ENCODE results near the gene CLSTN1. TPM values are rescaled to one million over a fixed set of nuclear protein-coding genes. Genes with fewer than 3 reads are reported as not detected.
A peak's percentile ranks its signal among the peaks of the same experiment; 100 is the strongest.
"Not testable (repeated sequence)": the region's sequence is repeated elsewhere in the genome, so short reads cannot be mapped to it uniquely, and the experiment has no call there.

Gene CLSTN1
- total RNA-seq, 5 donors from 2014 or later (not counting 1 experiment from before 2014, with no cell fraction given), result 84.6 to 105 (median 91.2) TPM

DNA sequence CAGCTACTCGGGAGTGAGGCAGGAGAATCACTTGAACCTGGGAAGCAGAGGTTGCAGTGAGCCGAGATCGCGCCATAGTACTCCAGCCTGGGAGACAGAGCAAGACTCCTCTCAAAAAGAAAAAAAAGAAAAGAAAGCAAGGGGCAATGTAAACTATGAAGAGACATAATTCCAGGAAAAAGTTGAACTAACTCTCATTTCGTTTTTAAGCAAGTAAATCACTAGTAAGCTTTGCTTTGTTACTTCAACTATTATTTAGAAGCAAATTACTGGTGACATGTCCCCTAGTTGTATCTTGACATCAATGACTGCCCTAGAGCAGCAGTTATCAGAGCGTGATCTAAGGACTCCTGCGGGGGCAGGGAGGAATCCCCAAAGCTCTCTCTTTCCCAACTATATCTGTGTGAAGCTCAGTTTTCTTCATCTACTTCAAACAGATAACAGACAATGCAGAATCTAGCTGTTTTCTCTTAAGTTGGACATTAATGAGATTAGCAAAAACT, 18.7 kb downstream of the CLSTN1 start:
- POLR2A ChIA-PET, result no interaction called here
- Histone ChIP-seq H3K4me1 (ENCODE audit: control insufficient read depth in 1 of 2, extremely low read depth in 1 of 2, insufficient read depth in 2 of 2, low read length in 2 of 2) (peaks cover 0 to 38% of the 10 kb centered on the region in 2 experiments), H3K9me3 (no peaks in the 10 kb centered on the region), H3K27ac (ENCODE audit: low read length) (no peak overlapping the region), H3K27me3 (replicated peaks in 1 of 2; ENCODE audit: control insufficient read depth in 2 of 2, extremely low read depth in 1 of 2, insufficient read depth in 2 of 2, low read length in 1 of 2) (no peaks in the 10 kb centered on the region), H3K36me3 (ENCODE audit: control insufficient read depth in 2 of 2, extremely low read depth in 1 of 2, insufficient read depth in 1 of 2, low read length in 1 of 2) (peaks cover 5 to 9% of the 10 kb centered on the region in 2 donors), H3K4me3 (ENCODE audit: control insufficient read depth in 1 of 2, extremely low read depth in 1 of 2, low read length in 1 of 2) (no peak overlapping the region)
- Mint-ChIP-seq H3K27me3 (no peaks in the 10 kb centered on the region), H3K27ac (peak overlapping the region; percentile 0 to 20), H3K36me3 (peaks cover 10% of the 10 kb centered on the region), H3K4me1 (peaks cover 62 to 73% (median 70%) of the 10 kb centered on the region in 3 donors), H3K9me3 (no peaks in the 10 kb centered on the region), H3K4me3 (no peak overlapping the region)
- 80% methylated on average over 1 of the region's 7 CpGs for WGBS (ENCODE audit: insufficient coverage)
- CTCF ChIA-PET, result interaction anchor here in 1 of 2 donors (0.5 to 0.8 kb wide), 3 partner anchors 20 to 835 kb away, joined by 3 to 4 read pairs (median 3); no protein-coding TSS in a partner anchor
- no peak for DNase-seq
- ATAC-seq (replicated peaks in 1 of 4), result no peak

DNA sequence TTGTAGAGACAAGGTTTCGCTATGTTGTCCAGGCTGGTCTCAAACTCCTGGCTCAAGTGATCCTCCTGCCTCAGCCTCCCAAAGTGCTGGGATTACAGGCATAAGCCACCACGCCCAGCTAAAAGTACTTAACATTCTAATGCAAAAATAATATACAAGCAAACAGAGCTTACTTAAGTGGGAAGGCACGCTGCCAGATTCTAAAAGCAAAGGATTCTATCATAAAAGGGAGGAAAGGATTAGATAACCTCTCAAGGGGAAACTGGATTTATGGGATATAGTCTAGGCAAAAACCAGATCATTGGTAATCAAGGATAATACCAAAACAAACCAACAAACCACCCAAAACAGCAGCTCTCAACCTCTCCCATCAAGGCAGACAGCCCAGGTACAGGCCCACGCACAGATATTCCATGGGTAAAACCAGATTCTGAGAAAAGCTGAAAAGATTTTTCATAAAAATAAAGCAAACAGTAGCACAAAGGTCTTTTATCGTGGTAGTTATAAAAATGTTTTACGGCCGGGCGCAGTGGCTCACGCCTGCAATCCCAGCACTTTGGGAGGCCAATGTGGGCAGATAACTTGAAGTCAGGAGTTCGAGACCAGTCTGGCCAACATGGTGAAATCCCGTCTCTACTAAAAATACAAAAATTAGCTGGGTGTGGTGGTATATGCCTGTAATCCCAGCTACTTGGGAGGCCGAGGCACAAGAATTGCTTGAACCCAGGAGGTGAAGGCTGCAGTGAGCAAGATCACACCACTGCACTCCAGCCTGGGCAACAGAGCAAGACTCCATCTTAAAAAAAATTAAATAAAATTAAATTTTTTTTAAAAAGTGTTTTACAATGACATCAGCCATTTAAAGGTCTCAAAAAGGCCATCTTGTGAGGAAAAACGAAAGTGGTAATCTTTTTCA, 20.5 kb downstream of the CLSTN1 start:
- not testable (repeated sequence) for H3K9me3 ChIP-seq; H3K36me3 Mint-ChIP-seq; ATAC-seq (replicated peaks in 1 of 4); H3K27ac ChIP-seq (ENCODE audit: low read length); H3K27me3 Mint-ChIP-seq; DNase-seq; H3K36me3 ChIP-seq (ENCODE audit: control insufficient read depth in 2 of 2, extremely low read depth in 1 of 2, insufficient read depth in 1 of 2, low read length in 1 of 2); H3K4me3 ChIP-seq (ENCODE audit: control insufficient read depth in 1 of 2, extremely low read depth in 1 of 2, low read length in 1 of 2); H3K4me3 Mint-ChIP-seq; H3K27me3 ChIP-seq (replicated peaks in 1 of 2; ENCODE audit: control insufficient read depth in 2 of 2, extremely low read depth in 1 of 2, insufficient read depth in 2 of 2, low read length in 1 of 2); H3K9me3 Mint-ChIP-seq
- peaks cover 62 to 74% (median 67%) of the 10 kb centered on the region in 3 donors for H3K4me1 Mint-ChIP-seq
- 100% methylated on average over 1 of the region's 13 CpGs for WGBS (ENCODE audit: insufficient coverage)
- H3K27ac Mint-ChIP-seq, result peak overlapping the region; percentile 11 to 79
- POLR2A ChIA-PET, result interaction anchor here in 1 of 2 donors (0.6 to 0.7 kb wide), 2 partner anchors 20 to 207 kb away, joined by 8 to 10 read pairs; no protein-coding TSS in a partner anchor
- H3K4me1 ChIP-seq (ENCODE audit: control insufficient read depth in 1 of 2, extremely low read depth in 1 of 2, insufficient read depth in 2 of 2, low read length in 2 of 2), result peaks cover 0 to 40% of the 10 kb centered on the region in 2 experiments
- CTCF ChIA-PET, result interaction anchor here in 1 of 2 donors (0.6 kb wide), 1 partner anchor 16 kb away, joined by 4 read pairs; no protein-coding TSS in a partner anchor

DNA sequence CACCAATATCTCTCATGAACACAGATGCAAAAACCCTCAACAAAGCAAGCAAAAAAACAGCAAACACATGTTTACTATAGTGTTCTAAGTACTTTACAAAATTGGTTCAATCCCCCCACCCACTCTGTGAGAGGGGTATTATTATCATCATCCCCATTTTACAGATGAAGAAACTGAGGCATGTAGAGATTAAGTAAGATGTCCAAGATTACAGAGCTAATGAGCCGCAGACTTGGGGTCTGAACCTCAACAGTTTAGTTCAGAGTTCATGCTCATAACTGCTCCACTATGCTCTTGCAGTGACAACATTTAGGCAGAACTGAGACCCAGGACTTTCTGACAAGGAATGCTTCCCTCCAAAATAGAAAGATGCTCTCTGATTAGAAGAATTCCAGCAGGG, 21.9 kb downstream of the CLSTN1 start:
- H3K9me3 ChIP-seq, result no peaks in the 10 kb centered on the region
- H3K36me3 ChIP-seq (ENCODE audit: control insufficient read depth in 2 of 2, extremely low read depth in 1 of 2, insufficient read depth in 1 of 2, low read length in 1 of 2), result no peaks in the 10 kb centered on the region
- peak overlapping the region; percentile 75 to 79 for H3K27ac Mint-ChIP-seq
- no peaks in the 10 kb centered on the region for H3K36me3 Mint-ChIP-seq
- DNase-seq, result no peak
- peaks cover 0 to 43% of the 10 kb centered on the region in 2 experiments for H3K4me1 ChIP-seq (ENCODE audit: control insufficient read depth in 1 of 2, extremely low read depth in 1 of 2, insufficient read depth in 2 of 2, low read length in 2 of 2)
- H3K27me3 Mint-ChIP-seq, result no peaks in the 10 kb centered on the region
- H3K4me1 Mint-ChIP-seq, result peaks cover 62 to 73% (median 69%) of the 10 kb centered on the region in 3 donors
- peak overlapping the region in 1 of 3 donors; percentile 22 for H3K4me3 Mint-ChIP-seq
- H3K27me3 ChIP-seq (replicated peaks in 1 of 2; ENCODE audit: control insufficient read depth in 2 of 2, extremely low read depth in 1 of 2, insufficient read depth in 2 of 2, low read length in 1 of 2), result no peaks in the 10 kb centered on the region
- ChIA-PET POLR2A (interaction anchor here in 1 of 2 donors (0.7 kb wide), 1 partner anchor 22 kb away, joined by 5 read pairs; the partner anchor contains the start of gene CLSTN1), CTCF (interaction anchor here in 1 of 2 donors (1.0 kb wide), 1 partner anchor 17 kb away, joined by 7 read pairs; no protein-coding TSS in a partner anchor)
- H3K4me3 ChIP-seq (ENCODE audit: control insufficient read depth in 1 of 2, extremely low read depth in 1 of 2, low read length in 1 of 2), result no peak overlapping the region
- H3K9me3 Mint-ChIP-seq, result no peaks in the 10 kb centered on the region
- no peak for ATAC-seq (replicated peaks in 1 of 4)
- H3K27ac ChIP-seq (ENCODE audit: low read length), result no peak overlapping the region
- WGBS (ENCODE audit: insufficient coverage), result no CpG with 5 or more reads among the region's 1 CpG

DNA sequence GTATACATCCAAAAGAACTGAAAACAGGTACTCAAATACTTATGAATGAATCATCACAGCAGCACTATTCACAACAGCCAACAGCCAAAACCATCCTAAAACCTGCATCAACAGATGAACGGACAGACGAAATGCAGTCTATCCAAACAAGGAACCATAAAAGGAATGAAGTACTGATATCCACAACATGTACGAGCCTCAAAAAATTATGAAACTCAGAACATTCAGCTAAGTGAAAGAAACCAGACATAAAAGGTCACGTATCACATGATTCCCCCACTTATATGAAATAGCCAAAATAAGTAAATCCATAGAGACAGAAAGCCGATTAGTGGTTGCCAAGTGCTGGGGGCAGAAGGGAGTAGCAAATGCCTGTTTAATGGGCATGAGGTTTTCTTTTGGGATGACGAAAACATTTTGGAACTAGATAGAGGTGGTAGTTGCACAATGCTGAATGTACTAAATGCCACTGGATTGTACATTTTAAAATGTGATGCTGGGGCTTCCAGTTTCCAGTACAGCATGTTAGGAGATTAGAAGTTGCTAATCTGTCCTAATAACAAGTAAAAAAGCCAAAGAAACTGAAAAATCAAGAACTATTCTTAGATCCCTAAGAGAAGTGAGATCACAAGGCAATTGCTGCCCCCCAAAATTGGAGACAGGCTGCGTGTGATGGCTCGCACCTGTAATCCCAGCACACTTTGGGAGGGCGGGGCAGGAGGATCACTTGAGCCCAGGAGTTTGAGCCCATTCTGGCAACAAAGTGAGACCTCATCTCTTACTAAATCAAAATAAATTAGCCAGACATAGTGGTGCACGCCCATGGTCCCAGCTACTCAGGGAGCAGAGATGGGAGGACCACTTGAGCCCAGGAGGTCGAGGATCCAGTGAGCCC, 25.3 kb downstream of the CLSTN1 start:
- H3K4me1 Mint-ChIP-seq, result peaks cover 71 to 79% (median 77%) of the 10 kb centered on the region in 3 donors
- H3K4me1 ChIP-seq (ENCODE audit: control insufficient read depth in 1 of 2, extremely low read depth in 1 of 2, insufficient read depth in 2 of 2, low read length in 2 of 2), result peaks cover 0 to 47% of the 10 kb centered on the region in 2 experiments
- ChIA-PET CTCF (interaction anchor here in 1 of 2 donors (1.4 kb wide), 1 partner anchor 13 kb away, joined by 5 read pairs; no protein-coding TSS in a partner anchor), POLR2A (no interaction called here)
- 89% methylated on average over 7 of the region's 11 CpGs for WGBS (ENCODE audit: insufficient coverage)
- H3K9me3 Mint-ChIP-seq, result no peaks in the 10 kb centered on the region
- no peaks in the 10 kb centered on the region for H3K9me3 ChIP-seq
- H3K27me3 Mint-ChIP-seq, result no peaks in the 10 kb centered on the region
- no peak overlapping the region for H3K27ac ChIP-seq (ENCODE audit: low read length)
- peak overlapping the region; percentile 7 to 74 (median 18) for H3K4me3 Mint-ChIP-seq
- H3K4me3 ChIP-seq (ENCODE audit: control insufficient read depth in 1 of 2, extremely low read depth in 1 of 2, low read length in 1 of 2), result no peak overlapping the region
- ATAC-seq (replicated peaks in 1 of 4) (no peak), DNase-seq (no peak)
- peak overlapping the region; percentile 41 to 68 for H3K27ac Mint-ChIP-seq
- H3K36me3 ChIP-seq (ENCODE audit: control insufficient read depth in 2 of 2, extremely low read depth in 1 of 2, insufficient read depth in 1 of 2, low read length in 1 of 2), result no peaks in the 10 kb centered on the region
- H3K36me3 Mint-ChIP-seq, result no peaks in the 10 kb centered on the region
- H3K27me3 ChIP-seq (replicated peaks in 1 of 2; ENCODE audit: control insufficient read depth in 2 of 2, extremely low read depth in 1 of 2, insufficient read depth in 2 of 2, low read length in 1 of 2), result no peaks in the 10 kb centered on the region

DNA sequence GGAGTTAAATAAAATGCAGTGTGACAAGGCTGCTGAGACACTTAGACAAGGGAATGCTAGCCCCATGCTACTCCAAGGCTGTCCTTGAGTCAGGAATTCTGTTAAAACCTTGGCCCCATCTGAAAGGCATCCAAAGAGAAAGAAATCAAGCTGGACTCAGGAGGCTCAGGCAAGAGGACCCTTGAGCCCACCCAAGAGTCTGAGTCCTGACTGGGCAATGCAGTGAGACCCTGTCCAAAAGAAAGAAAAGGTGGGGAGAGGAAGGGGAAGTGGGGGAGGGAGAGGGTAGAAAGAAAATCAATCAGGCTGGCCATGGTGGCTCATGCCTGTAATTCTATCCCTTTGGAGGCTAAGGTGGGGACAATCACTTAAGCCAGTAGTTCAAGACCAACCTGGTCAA, 26.7 kb downstream of the CLSTN1 start:
- H3K27ac Mint-ChIP-seq, result peak overlapping the region; percentile 9 to 53
- H3K4me3 Mint-ChIP-seq, result no peak overlapping the region
- ATAC-seq (replicated peaks in 1 of 4) (no peak), DNase-seq (no peak)
- H3K36me3 ChIP-seq (ENCODE audit: control insufficient read depth in 2 of 2, extremely low read depth in 1 of 2, insufficient read depth in 1 of 2, low read length in 1 of 2), result peaks cover 0 to 3% of the 10 kb centered on the region in 2 donors
- no peaks in the 10 kb centered on the region for H3K27me3 ChIP-seq (replicated peaks in 1 of 2; ENCODE audit: control insufficient read depth in 2 of 2, extremely low read depth in 1 of 2, insufficient read depth in 2 of 2, low read length in 1 of 2)
- H3K9me3 Mint-ChIP-seq, result no peaks in the 10 kb centered on the region
- CTCF ChIA-PET, result interaction anchor here in 1 of 2 donors (1.4 kb wide), 1 partner anchor 12 kb away, joined by 5 read pairs; no protein-coding TSS in a partner anchor
- no peaks in the 10 kb centered on the region for H3K27me3 Mint-ChIP-seq
- H3K4me1 Mint-ChIP-seq, result peaks cover 71 to 77% (median 76%) of the 10 kb centered on the region in 3 donors
- peaks cover 0 to 46% of the 10 kb centered on the region in 2 experiments for H3K4me1 ChIP-seq (ENCODE audit: control insufficient read depth in 1 of 2, extremely low read depth in 1 of 2, insufficient read depth in 2 of 2, low read length in 2 of 2)
- POLR2A ChIA-PET, result no interaction called here
- H3K27ac ChIP-seq (ENCODE audit: low read length), result no peak overlapping the region
- no peak overlapping the region for H3K4me3 ChIP-seq (ENCODE audit: control insufficient read depth in 1 of 2, extremely low read depth in 1 of 2, low read length in 1 of 2)
- H3K9me3 ChIP-seq, result no peaks in the 10 kb centered on the region
- H3K36me3 Mint-ChIP-seq, result peaks cover 3% of the 10 kb centered on the region

All from T-cell (primary cell).